NCI-H774 (cell line): Measurements from ENCODE around the gene ITGA2.
"Not testable (repeated sequence)": the region's sequence is repeated elsewhere in the genome, so short reads cannot be mapped to it uniquely, and the experiment has no call there.

Experiments used
- DNase-seq: peaks from one replicate; lab custom pipeline; 2025; lab: John Stamatoyannopoulos, UW

The ITGA2 gene

DNA sequence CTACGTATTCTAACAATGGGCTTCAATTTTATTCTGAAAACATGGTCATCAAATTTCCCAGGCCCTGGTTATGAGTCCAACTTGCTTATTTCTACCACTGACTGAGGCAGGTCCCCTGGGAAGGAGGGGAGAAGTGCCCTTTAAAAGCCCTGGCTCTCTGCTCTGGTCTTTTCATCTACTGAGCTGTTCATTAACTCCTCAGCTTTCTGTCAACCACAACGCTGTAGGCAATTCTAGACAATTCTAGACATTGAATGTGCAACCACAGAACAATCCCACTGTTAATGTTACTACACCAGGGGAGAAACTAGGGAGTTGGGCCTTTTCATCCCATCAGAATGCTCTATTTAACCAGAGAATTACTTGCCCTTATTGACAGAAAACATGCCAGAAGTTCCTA, 110.4 kb downstream of the ITGA2 start:
- DNase-seq: no peak

DNA sequence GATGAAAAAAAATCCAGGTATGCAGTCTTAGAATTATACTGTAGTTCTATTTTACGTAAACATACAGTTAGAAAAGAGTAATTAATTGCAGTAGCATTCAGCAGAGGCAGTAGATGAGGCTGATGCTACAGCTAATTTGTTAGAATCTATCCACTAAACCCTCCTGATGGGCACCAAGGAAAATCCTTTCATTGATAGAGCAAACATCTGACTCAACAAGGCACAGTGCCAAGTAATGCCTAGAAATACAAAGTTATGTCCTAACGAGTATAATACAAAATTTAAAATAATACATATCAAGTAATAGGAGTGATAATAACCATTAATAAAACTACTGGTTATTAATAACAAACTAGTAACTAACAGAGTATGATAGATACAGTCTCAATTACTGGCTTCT, 111.5 kb downstream of the ITGA2 start:
- no peak for DNase-seq

DNA sequence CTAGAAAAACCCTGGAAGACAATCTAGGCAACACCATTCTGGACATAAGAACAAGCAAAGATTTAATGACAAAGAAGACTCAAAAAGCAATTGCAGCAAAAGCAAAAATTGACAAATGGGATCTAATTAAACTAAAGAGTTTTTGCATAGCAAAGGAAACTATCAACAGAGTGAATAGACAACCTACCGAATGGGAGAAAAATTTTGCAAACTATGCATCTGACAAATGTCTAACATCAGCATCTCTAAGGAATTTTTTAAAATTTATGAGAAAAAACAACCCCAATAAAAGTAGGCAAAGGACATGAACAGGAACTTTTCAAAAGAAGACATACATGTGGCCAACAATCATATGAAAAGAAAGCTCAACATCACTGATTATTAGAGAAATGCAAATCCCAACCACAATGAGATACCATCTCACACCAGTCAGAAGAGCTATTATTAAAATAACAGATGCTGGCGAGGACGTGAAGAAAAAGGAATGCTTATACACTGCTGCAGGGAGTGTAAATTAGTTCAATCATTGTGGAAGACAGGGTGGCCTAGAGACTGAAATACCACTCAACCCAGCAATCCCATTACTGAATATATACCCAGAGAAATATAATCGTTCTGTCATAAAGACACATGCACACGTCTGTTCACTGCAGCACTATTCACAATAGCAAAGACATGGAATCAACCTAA, 116.6 kb downstream of the ITGA2 start:
- DNase-seq: no peak

DNA sequence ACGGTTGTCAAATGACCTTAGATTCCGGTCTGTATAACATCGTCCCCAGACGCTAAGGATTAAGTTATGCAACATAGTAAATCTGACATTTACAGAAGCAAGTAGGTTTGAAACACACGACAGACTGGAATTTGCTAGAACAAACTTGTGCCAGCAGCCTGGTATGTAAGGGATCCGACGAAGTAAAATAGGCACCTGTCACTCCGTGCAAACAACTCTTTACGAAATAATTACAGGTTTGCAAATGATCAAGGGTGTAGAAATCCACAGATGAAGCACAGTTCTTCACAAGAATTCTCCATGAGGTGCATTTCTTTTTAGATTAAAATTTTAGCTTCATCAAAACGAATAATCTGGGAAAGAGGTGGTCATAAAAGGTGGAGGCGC, 119.9 kb downstream of the ITGA2 start:
- DNase-seq: no peak

DNA sequence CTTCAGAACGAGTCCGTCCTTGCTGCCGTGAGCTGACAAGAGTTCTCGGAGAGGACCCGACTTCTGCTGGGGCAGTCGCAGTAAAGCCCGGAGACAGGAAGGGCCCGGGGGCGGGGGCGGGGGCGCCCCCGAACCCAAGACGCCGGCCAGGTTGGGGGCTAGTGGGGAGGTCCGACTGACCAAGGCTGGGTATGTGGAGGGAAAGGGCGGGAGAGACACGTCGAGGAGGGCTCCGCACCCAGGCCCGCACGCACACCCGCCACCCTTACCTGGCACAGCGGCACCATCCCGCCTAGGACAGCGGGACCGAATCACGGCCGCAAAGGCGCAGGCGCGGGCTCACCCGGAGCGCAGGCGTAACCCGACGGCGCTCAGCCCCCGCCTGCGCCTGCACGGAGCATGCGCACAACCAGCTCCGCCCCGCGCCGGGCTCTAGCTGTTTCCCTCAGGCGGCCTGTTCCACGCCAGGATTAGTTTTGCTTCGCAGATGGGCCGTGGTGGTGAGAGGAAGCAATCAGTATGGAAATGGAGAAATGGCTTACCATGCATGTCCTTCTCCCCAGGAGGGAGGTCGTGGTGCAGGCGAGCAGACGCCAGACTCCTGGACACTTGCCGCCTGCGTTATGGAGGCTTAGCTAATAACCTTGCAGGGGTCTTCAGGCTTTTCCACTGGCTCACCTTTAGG, 120.4 kb downstream of the ITGA2 start, which contains the start of gene MOCS2:
TSS of gene MOCS2 (minus strand) at position 315 of the 685 bp plus-strand sequence. CDS start 2,583 bp downstream, outside the sequence.
- DNase-seq: peak; percentile 90

DNA sequence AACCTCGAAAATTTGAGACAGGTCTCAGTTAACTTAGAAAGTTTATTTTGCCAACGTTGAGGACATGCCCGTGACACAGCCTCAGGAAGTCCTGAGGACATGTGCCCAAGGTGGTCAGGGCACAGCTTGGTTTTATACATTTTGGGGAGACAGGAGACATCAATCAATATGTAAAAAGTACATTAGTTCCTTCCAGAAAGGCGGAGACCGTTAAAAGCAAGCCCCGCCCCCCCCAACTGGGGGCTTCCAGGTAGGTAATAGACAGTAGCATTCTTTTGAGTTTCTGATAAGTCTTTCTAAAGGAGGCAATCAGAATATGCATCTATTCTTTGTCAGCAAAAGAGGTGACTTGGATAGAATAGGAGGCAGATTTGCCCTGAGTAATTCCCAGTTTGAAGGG, 121.0 kb downstream of the ITGA2 start:
- no peak for DNase-seq

DNA sequence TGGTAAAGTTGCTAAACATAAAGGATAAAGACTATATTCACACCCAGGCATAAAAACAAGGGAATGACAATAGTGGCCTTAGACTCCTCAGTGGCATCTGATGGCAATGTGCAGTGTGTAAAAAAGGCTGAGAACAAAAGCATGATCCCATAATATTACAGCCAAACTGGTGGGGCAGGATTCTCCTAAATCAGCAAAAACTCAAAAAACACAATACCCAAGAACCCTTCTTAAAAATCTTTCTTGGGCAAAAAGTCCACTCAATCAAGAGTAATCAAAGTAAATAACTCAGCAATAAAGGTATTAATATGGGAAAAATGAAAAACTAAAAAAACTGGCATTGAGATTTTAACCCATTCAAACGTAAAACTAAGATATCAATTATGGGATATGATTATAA, 122.0 kb downstream of the ITGA2 start:
- DNase-seq: no peak

DNA sequence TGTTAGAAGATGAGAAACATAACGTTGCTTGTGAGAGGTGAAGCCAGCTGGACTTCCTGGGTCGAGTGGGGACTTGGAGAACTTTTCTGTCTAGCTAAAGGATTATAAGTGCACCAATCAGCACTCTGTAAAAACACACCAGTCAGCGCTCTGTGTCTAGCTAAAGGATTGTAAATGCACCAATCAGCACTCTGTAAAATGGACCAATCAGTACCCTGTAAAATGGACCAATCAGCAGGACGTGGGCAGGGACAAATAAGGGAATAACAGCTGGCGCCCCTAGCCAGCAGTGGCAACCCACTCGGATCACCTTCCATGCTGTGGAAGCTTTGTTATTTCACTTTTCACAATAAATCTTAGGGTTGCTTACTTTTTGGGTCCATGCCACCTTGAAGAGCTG, 123.2 kb downstream of the ITGA2 start:
- DNase-seq: not testable (repeated sequence)

DNA sequence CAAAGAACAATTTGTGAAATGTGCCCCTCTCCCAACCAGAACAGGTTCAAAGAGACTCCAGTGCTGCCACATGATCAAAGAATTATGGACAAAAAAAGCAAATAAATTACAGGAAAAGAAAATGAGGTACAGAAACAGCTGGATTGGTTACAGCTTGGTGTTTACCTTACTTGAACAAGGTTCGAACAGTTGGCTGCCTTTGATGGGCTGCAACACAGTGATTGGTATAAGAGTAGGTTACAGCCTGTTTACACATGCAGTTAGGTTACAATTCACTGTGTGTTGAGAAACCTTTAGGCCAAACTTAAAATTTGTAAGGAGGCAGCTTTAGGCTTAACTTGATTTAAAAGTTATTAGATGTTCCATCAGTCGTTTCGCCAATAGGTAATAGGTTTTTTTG, 123.8 kb downstream of the ITGA2 start:
- peak; percentile 3 for DNase-seq

DNA sequence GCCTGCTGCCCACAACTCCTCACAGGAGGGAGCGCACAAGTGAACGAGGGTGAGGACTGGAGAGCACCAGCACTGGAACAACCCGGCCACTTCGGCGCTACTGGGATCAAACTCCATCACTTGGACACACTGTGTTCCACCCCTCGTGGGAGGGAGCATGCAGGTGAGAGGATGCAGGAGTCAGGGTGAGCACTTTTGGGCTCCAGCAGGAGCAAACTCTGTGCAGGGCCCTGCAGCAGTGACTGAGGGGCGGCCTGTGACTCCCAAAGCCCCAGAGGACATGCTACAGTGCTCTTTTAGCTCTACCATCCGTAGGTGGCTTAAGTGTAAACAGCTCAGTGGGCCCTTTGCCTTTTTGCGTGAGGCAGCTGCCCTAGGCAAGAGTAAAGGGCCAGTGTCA, 124.8 kb downstream of the ITGA2 start:
- DNase-seq: peak; percentile 57

DNA sequence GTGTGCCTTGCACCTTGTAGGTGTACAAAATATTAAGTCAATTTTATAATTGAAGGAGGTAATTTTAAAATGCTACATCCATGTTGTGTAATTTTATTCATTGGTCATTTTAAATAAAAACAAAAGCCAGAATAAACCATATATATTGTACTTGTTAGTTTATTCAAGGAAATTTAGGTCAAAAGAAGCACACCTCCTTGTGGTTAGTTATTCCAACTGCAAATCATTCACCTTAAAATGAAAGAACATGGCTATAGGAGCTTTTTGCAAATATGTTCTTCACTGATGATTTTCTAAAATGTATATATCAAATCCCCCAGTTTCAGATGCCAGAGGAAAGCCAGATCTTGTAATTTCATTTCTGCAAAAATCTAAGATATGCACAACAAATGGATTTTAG, 125.8 kb downstream of the ITGA2 start:
- peak; percentile 7 for DNase-seq

DNA sequence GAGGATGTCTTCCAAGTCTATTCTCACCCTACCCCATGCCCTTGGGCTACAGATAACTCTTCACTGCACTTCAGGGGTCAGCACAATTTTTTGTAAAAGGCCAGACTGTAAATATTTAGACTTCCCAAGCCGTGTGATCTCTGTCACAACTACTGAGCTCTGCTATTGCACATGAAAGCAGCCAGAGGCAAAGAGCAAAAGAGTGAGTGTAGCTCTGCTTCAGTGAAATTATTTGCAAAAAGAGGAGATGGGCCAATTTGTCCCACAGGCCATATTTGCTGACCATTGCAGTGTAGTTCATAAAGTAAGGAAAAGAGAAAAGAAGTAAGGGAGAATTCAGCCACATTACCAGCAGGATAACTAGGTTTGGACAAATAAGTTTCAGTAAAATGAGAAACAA, 127.4 kb downstream of the ITGA2 start:
- no peak for DNase-seq

DNA sequence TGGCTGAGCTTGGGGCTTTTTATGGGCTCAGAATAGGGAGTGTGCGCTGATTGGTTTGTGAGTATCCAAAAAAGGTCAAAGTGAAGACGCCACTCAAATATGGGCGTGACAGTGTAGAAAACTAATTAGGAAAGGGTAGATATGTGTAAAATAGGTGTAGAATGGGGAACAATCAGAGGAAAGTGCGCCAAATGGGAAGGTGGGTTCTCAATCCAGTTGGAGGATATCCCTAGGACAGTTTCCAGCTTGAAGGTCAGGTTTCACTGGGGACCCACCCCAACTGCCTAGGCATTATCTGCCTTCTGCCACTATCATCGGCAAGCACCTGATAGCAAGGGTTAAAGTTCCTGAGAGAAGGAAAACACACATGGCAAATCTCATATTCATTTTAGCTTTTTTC, 129.7 kb downstream of the ITGA2 start:
- DNase-seq: no peak

DNA sequence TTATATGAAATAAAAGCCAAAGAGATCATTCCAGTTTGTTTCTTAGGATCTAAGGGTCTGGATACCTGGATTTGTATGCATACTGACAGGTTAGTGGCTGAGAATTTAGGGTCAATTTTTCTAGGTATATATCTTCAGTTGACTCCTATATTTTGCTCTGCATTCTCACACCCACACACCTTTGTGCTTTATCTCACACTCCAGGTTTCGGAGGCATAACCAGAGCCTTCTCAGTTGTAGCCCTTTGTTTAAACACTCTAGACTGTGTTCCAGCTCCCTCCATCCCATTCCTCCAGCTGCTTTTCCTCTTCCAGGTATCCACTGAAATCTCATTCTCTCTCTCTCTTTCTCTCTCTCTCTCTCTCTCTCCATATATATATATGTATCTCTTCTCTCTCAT, 131.0 kb downstream of the ITGA2 start:
- DNase-seq: no peak

DNA sequence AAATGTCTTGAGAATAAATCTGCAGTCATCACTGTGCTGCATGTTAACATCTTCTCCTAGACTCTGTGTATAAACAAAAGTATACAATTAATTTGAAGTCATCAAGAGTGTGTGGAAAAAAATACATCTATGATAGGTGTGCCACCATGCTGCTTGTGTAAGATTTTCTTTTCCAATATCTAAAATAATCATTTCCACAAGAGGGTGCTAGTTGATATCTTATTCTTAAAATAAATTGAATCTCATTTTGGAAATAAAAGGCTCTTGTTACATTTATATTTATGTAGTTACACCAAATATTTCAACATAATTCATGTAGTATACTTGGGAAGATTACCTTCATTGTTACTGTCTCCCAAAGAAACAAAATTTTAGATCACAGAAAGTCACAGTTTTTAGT, 134.6 kb downstream of the ITGA2 start:
- DNase-seq: no peak

DNA sequence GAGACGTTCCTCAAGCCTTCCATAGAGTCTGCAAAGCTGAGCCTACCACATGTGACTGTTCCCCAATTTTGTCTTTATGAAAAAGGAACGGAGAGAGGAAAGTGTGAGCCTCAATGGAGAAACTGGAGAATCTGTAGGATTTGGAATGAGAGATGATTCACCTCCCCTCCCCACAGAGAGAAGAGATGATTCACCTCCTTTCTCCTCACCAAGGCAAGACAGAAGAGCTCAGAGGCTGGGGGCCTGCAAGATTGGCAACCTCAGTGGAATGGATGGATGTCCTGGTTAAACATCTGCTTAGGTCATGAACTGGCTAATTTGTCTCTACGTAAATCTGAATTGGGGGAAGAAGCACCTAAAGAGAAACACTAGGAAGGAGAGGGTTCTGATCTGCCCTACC, 137.4 kb downstream of the ITGA2 start:
- no peak for DNase-seq

DNA sequence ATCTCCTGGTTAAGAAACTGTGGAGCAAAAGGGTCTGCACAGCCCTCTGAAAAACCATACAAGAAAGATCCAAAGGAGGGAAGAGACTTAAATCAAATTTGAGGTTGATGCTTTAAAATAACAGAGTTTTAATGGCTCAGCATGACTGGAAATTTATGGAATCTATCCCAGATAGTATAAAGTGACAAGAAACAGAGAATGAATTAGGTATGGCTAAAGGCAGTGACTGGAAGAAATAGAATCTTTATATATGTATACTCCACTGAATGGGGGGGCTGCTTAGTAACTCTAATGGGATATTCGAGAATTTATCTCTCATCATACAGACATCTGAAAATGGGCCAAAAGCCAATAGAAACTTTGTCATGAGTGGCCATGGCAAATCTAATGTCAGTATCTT, 138.0 kb downstream of the ITGA2 start:
- no peak for DNase-seq

DNA sequence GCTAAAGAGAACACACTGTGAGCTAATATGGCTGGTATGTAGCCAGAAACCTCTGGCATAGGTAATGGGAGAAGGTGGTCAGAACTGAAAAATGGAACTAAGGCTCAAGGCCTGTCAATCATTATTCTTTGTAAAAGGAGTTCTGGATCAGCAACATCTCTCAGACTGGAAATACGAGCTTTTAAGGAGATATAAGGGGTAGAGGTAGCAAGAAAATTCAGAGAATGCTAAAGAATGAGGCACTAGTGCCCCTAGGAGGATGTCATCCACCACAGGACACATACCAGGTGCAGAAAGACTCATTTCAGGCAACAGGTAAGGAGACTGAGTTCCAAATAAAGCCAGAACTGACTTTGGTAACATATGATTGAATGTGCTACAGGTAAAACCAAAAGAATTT, 139.3 kb downstream of the ITGA2 start:
- no peak for DNase-seq

DNA sequence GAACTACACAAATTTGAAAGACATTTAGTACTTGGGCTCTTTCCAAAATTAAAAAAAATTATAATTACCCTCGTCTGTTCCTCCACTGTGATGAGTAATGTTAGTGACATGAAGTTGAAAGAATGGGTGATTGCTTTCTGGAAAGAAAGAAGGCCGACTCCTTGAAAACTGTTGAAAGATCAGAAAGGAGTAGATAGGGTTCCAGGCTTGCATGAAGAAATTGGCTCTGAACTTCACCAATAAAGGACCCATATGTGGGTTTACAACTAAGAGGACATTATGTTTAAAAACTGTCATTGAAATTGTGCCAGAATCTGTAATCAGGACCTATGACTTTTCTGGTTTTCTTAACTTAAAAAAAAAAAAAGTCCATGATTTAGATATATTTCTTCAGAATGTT, 141.1 kb downstream of the ITGA2 start:
- no peak for DNase-seq

DNA sequence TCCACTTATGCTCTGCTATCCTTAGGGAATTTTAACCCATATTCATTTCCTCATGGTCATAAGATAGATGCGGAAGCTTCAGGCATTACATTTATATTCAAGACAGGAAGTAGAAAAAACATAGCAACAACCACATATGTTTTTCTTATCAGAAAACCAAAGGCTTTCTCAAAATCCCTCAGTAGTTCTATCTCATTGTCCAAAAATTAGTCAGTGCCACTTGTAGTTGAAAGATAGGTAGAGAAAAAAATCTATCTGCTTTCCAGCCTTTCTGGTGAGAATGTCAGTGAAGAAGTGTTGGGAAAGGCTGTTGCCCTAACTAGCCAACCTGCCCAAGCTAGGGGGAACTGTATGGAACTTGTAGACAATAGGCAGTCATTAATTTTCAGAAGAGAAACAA, 143.9 kb downstream of the ITGA2 start:
- no peak for DNase-seq
